Muscle layer of colon (tissue), 2 donors: Measurements from ENCODE around the gene POFUT1.
"Not testable (repeated sequence)": the region's sequence is repeated elsewhere in the genome, so short reads cannot be mapped to it uniquely, and the experiment has no call there.

Source experiments
- H3K27ac ChIP-seq: one replicate; pipeline ENCODE4 v1.7.0; 2013; ENCODE audit warnings: low read depth, mild to moderate bottlenecking, low read length, moderate library complexity
- H3K27me3 ChIP-seq, 2 donors: one replicate each; pipeline ENCODE4 v1.7.0; 2013; ENCODE audit warnings: low read length in 2 of 2, mild to moderate bottlenecking in 2 of 2; ENCODE audit not compliant: insufficient read depth in 2 of 2, control insufficient read depth in 1 of 2
- H3K36me3 ChIP-seq: one replicate; pipeline ENCODE4 v1.7.0; 2013; ENCODE audit warnings: mild to moderate bottlenecking, low read length; ENCODE audit not compliant: insufficient read depth
- H3K4me1 ChIP-seq: one replicate; pipeline ENCODE4 v1.7.0; 2013; ENCODE audit warnings: mild to moderate bottlenecking, low read length; ENCODE audit not compliant: insufficient read depth
- H3K4me3 ChIP-seq, 2 donors: one replicate each; pipeline ENCODE4 v1.7.0; 2013; ENCODE audit warnings: low read length in 2 of 2, low read depth in 1 of 2, mild to moderate bottlenecking in 1 of 2, moderate library complexity in 1 of 2
- H3K9ac ChIP-seq: one replicate; pipeline ENCODE4 v1.7.0; 2013; ENCODE audit warnings: low read length
- H3K9me3 ChIP-seq: one replicate; pipeline ENCODE4 v1.7.0; 2013; ENCODE audit warnings: mild to moderate bottlenecking, low read length
- donor health status: abdominal sarcoma.
- donor health status: Adenocarcinoma of cecum.

The POFUT1 gene

DNA sequence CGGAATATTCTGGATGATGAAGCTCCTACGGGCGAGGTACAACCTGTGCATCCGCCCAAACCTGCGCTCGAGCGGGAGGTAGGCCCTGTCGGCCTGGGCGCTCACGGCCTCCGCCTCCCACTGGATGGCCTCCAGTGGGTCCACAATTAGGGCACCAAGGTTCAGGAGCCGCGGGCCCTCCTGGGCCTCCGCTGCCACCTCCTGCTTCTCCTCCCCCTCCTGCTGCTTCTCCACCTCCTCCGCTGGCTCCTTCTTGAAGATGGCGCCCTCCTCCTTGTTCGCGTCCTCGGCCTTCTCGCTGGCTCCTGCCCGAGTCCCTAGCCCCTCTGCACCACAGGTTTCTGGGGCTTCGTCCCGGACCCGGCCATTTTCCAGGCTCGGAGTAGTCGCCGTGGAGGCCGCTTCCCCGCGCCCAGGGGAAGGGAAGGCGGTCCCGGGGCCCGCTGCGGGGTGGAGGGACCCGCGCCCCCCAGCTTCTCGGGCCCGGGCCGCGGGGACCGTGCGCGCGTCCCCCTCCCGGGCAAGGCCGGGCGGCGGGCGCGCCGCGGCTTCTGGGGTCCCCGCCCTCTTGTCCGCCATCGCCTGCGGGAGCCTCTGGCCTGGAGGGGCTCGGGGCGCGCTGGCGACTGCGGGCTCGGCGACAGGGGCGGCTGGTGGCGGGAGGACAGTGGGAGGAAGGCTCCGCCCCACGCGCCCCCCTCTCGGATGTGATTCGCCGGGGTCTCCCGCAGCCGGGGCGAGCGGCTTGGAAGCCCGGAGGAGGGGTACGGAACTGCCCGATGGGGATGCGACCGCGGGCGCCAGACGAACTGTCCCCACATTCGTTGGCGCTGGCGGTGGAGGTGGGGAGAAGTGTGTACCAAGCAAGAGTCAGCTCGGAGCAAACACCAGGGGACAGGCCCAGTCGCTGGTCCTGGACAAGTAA, 17.7 kb upstream of the POFUT1 start:
- Histone ChIP-seq H3K9ac (peak overlapping the region; percentile 56), H3K27me3 (no peaks in the 10 kb centered on the region), H3K4me1 (peaks cover 20% of the 10 kb centered on the region), H3K27ac (peak overlapping the region; percentile 61), H3K9me3 (no peaks in the 10 kb centered on the region), H3K4me3 (peak overlapping the region; percentile 58 to 79), H3K36me3 (peaks cover under 1% of the 10 kb centered on the region)

- peak overlapping the region; percentile 61 for H3K27ac ChIP-seq
- peak overlapping the region; percentile 58 to 79 for H3K4me3 ChIP-seq
Measured at GRCh38 chr20:32190616-32191415, 16.9 kb upstream of the POFUT1 start.

GRCh38 chr20:32191422-32191821, 16.3 kb upstream of the POFUT1 start:
- Histone ChIP-seq H3K36me3 (peaks cover 10% of the 10 kb centered on the region), H3K27ac (no peak overlapping the region), H3K9ac (no peak overlapping the region), H3K4me3 (no peak overlapping the region), H3K4me1 (peaks cover 20% of the 10 kb centered on the region), H3K27me3 (no peaks in the 10 kb centered on the region), H3K9me3 (no peaks in the 10 kb centered on the region)

More at GRCh38 chr20:32190616-32191415, 16.9 kb upstream of the POFUT1 start:
- Histone ChIP-seq H3K9ac (peak overlapping the region; percentile 56), H3K36me3 (peaks cover 9% of the 10 kb centered on the region), H3K4me1 (peaks cover 20% of the 10 kb centered on the region), H3K27me3 (no peaks in the 10 kb centered on the region), H3K9me3 (no peaks in the 10 kb centered on the region)

DNA sequence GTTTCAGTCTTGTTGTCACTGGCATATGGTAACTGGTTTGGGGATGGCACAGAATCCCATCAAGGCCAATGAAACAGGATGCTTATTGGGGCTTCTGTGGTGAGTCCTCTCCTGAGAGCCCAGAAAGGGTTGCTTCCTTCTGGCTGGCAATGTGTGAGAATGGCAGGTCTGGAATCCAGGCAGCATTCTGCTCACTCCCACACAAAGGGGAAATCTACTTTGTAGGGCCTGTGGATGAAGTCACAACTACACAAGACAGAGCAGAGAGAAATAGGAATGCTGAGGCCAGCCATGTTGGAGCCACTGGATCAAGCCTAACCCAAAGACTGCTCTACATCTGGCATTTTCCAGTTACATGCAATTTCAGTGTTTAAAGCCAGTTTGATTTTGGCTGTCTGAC, 15.8 kb upstream of the POFUT1 start:
- H3K27ac ChIP-seq, result no peak overlapping the region
- peaks cover 20% of the 10 kb centered on the region for H3K4me1 ChIP-seq
- H3K9me3 ChIP-seq, result no peaks in the 10 kb centered on the region

GRCh38 chr20:32192698-32193097, 15.0 kb upstream of the POFUT1 start:
- Histone ChIP-seq H3K4me3 (no peak overlapping the region), H3K9ac (no peak overlapping the region), H3K36me3 (peaks cover 10% of the 10 kb centered on the region), H3K4me1 (peaks cover 19% of the 10 kb centered on the region), H3K27me3 (no peaks in the 10 kb centered on the region), H3K27ac (no peak overlapping the region), H3K9me3 (no peaks in the 10 kb centered on the region)

More for the DNA sequence above, 15.8 kb upstream of the POFUT1 start:
- Histone ChIP-seq H3K36me3 (peaks cover 10% of the 10 kb centered on the region), H3K4me3 (no peak overlapping the region), H3K9ac (no peak overlapping the region), H3K27me3 (no peaks in the 10 kb centered on the region)

GRCh38 chr20:32193336-32193735, 14.3 kb upstream of the POFUT1 start:
- not testable (repeated sequence) for H3K9me3 ChIP-seq, H3K9ac ChIP-seq, H3K27me3 ChIP-seq, H3K27ac ChIP-seq, H3K4me3 ChIP-seq
- peaks cover 12% of the 10 kb centered on the region for H3K4me1 ChIP-seq
- H3K36me3 ChIP-seq, result peaks cover 11% of the 10 kb centered on the region

DNA sequence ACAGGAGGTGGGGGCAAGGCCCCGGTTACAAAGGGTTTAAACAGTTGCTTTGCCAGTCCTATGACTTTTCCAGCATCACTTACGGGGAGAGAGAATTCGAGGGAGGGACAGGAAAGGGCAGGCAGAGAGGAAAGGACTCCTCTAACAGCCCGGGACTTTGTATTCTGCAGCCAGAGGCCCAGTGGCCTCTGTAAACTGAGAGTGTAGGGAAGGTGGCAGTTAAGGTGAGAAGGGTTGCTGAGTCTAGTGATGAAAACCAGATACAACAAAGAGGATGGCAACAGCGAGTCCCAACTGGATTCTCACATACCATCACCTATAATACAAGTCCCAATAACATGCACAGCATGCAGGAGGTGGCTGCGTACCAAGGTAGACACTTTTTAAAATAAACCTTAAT, 13.7 kb upstream of the POFUT1 start:
- H3K9me3 ChIP-seq, result no peaks in the 10 kb centered on the region
- H3K36me3 ChIP-seq, result peaks cover 18% of the 10 kb centered on the region
- H3K4me3 ChIP-seq, result no peak overlapping the region
- H3K4me1 ChIP-seq, result peaks cover 6% of the 10 kb centered on the region
- H3K9ac ChIP-seq, result no peak overlapping the region
- no peak overlapping the region for H3K27ac ChIP-seq
- no peaks in the 10 kb centered on the region for H3K27me3 ChIP-seq

- Histone ChIP-seq H3K27me3 (no peaks in the 10 kb centered on the region), H3K4me3 (no peak overlapping the region), H3K9me3 (no peaks in the 10 kb centered on the region), H3K27ac (no peak overlapping the region), H3K9ac (no peak overlapping the region), H3K36me3 (peaks cover 30% of the 10 kb centered on the region), H3K4me1 (no peaks in the 10 kb centered on the region)
Measured at GRCh38 chr20:32195581-32195980, 12.1 kb upstream of the POFUT1 start.

DNA sequence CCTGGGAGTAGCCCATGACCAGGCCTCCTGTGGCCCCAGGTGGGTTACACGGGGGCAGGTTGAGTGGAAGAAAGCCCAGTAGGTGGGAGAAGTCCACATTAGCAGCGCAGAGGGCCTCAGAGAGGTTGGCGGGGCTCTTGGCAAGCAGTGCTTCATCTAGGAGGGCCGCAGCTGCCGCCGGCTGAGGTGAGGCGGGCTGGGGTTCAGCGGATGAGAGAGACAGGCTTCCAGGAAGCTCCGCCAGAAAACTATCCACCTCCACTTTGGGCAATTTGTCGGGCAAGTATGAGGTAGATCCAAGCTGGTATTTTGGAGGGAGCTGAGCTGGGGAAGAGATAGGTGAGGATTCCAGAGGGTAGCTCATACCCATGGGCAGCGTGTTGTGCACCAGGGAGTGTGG, 11.1 kb upstream of the POFUT1 start:
- peaks cover 39% of the 10 kb centered on the region for H3K36me3 ChIP-seq
- not testable (repeated sequence) for H3K4me1 ChIP-seq, H3K27me3 ChIP-seq, H3K27ac ChIP-seq, H3K9me3 ChIP-seq, H3K4me3 ChIP-seq, H3K9ac ChIP-seq

DNA sequence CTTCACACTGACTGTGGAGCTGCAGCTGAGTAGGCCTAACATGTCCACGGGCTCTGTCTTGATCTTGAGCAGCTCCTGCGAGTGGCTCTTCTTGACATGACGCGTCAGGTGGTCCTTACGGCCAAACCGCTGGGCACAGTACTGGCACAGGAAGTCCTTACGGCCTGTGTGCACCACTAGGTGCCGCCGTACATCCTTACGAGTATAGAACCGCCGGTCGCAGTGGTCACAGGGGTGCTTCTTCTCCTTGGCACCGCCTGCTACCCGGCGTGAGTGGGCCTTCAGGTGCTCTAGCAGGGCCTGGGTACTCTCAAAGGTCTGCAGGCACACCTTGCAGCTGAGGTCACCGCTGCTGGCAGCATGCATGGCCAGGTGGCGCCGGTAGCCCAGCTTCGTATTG, 10.5 kb upstream of the POFUT1 start:
- H3K4me1 ChIP-seq, H3K27ac ChIP-seq, H3K9ac ChIP-seq, H3K4me3 ChIP-seq, H3K27me3 ChIP-seq, H3K9me3 ChIP-seq: not testable (repeated sequence)
- peaks cover 45% of the 10 kb centered on the region for H3K36me3 ChIP-seq

DNA sequence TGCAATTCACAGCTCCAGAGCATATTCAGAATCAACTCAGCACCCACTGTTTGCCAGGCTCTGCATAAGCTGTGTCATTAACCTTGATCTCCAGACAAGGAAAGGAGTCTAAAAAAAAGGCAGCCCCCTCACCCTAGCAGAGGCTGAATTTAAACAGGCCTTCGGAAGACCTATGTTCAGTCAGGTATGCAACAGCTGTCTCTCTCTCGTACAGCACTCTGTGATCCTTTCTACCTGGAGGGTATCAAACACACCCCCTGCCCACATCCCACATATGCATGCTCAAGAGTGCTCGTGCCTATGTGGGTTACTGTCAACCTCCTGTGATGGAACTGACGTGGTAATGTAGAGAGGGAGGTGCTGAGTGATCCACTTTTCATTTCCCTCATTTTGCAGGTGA, 8.7 kb upstream of the POFUT1 start:
- peaks cover 51% of the 10 kb centered on the region for H3K36me3 ChIP-seq
- no peak overlapping the region for H3K9ac ChIP-seq
- H3K4me3 ChIP-seq, result no peak overlapping the region
- H3K9me3 ChIP-seq, result no peaks in the 10 kb centered on the region
- H3K4me1 ChIP-seq, result peaks cover 8% of the 10 kb centered on the region
- no peaks in the 10 kb centered on the region for H3K27me3 ChIP-seq
- H3K27ac ChIP-seq, result no peak overlapping the region
